GM11168 (cell line): ENCODE data around the gene ARHGAP25.

Experiments
- in situ Hi-C: fragments of 300-500 bp; cut with MboI; formaldehyde crosslinking; loops from one replicate; pipeline ENCODE4 v1.12.0; 2022; ENCODE audit warnings: low sequenced_read_pairs; ENCODE audit not compliant: unreplicated experiment

ARHGAP25 gene

DNA sequence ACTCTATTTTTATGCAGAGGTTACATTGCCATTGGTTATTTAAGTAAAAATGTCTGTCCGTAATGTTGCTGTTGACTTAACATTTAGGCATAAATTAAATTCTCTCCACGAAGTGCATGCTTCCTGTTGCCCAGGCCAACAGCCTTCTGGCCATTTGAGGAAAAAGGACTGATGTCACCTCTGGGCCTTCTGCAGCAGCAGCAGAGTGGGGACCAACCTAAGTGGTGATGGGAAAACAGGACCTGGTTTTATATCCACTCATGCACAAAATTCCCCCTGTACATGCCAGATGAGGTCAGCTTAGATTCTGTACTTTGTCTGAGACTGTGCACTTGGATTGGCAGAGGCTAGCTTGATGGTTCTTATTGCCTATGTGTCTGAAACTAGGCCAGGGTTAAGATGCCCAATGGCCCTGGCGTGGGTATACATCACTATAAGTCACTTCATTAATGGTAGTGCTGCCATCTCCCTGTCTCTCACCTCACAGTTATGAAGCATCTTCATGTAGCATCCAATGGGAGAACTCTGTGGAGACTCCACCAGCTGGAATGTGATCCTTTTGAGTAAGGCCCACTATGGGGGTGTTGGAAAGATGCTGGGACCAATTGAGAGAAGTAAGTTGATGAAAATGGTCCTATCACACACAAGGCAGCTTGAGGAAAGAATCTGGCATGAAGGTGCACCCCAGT is 4.4 kb downstream of the ARHGAP25 start:
- in situ Hi-C loops = loop anchor here (25.0 kb wide), 1 partner anchor 173 kb away; no protein-coding TSS in a partner anchor

- in situ Hi-C loops = loop anchor here (25.0 kb wide), 1 partner anchor 173 kb away; no protein-coding TSS in a partner anchor
Observed at GRCh38 chr2:68739595-68740399, 5.2 kb downstream of the ARHGAP25 start.

- in situ Hi-C loops = loop anchor here (25.0 kb wide), 1 partner anchor 172 kb away; no protein-coding TSS in a partner anchor
Observed at GRCh38 chr2:68740400-68740914, 5.8 kb downstream of the ARHGAP25 start.

- in situ Hi-C loops = loop anchor here (25.0 kb wide), 1 partner anchor 171 kb away; no protein-coding TSS in a partner anchor
Observed at GRCh38 chr2:68741238-68741637, 6.6 kb downstream of the ARHGAP25 start.

GRCh38 chr2:68741805-68742306 is 7.2 kb downstream of the ARHGAP25 start:
- in situ Hi-C loops = loop anchor here (25.0 kb wide), 1 partner anchor 170 kb away; no protein-coding TSS in a partner anchor

- in situ Hi-C loops = loop anchor here (25.0 kb wide), 1 partner anchor 169 kb away; no protein-coding TSS in a partner anchor
Observed at GRCh38 chr2:68742626-68743415, 8.2 kb downstream of the ARHGAP25 start.

DNA sequence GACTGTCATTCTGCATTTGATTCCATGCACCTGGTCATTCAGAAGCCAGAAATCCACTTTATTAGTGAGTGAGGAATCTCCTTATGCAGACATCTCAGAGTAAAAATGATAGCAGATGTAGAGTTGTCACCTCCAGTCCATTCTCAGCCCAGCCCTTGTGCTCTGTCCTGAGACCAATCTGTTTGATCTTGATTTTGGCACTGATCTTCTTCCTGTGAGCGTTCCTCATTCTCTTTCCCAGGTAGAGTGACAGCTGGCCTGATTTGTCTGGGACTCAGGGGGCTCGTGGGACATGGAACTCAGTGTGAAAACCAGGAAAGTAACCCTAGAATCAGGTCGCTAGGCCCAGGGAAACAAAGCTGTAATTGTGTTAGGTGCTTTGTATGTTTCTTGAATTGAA is 8.9 kb downstream of the ARHGAP25 start:
- in situ Hi-C loops = loop anchor here (25.0 kb wide), 1 partner anchor 169 kb away; no protein-coding TSS in a partner anchor

DNA sequence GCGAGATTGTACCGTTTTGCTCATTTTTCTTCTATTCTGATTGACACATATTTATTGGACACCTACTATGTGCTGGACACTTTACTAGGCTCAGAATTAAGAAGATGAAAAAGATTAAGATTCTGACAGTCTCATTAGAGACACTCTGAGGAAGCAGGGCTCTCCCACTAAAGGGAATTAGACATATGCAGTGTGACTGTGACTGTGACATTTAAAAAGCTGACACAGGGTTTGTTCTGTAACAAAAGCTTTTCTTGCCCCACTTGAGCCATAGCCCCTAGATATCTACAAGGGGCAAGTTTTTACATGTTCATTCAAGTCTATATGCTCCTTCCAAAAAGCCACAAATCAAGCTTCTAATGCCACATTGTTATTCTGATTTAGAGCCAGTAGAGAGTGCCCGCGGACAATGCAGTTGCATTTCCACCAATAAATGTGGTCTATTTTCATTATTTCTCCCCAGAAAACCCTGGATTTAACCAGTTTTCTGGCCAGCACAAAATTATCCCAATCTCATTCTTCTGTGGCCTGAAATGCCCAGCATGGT is 9.8 kb downstream of the ARHGAP25 start:
- in situ Hi-C loops = loop anchor here (25.0 kb wide), 1 partner anchor 168 kb away; no protein-coding TSS in a partner anchor

DNA sequence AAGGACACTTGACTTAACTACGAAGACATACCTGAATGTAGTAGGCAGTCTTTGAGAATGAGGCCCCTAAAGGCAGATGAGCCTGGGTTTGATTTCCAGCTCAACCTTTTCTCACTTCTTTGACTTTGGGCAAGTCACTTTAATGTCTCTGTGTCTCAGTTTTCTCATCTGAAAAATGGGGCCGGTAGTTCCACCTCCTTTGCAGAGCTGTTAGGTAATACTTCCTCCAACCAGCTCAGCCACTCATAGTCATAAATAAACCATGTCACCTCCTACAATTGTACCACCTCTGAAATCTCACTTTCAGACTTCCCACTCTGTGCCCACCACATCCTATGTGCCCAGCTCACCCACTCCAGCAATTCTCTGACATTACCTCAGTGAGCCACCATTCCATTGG is 10.4 kb downstream of the ARHGAP25 start:
- in situ Hi-C loops = loop anchor here (25.0 kb wide), 1 partner anchor 167 kb away; no protein-coding TSS in a partner anchor

- in situ Hi-C loops = loop anchor here (25.0 kb wide), 1 partner anchor 166 kb away; no protein-coding TSS in a partner anchor
Observed at GRCh38 chr2:68746408-68746807, 11.8 kb downstream of the ARHGAP25 start.

DNA sequence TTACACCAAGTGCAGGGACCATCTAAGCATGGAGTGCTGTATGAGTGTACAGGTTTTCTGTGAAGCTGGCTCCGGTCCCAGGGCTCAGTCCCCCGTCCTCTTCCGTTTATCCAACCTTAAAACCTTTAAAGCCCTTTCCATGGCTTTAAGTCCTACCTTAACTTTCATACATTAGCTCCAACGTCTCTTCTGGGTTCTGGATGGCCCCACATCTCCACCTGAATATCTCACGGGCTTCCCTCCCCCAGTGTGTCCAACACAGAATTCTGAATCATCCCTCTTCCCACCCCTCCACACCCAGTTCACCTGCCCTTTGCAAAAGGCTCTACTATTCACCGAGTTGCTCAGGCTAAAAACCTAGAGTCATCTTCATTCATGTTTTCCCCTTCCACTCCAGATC is 12.8 kb downstream of the ARHGAP25 start:
- in situ Hi-C loops = loop anchor here (25.0 kb wide), 1 partner anchor 165 kb away; no protein-coding TSS in a partner anchor

- in situ Hi-C loops = loop anchor here (25.0 kb wide), 1 partner anchor 164 kb away; no protein-coding TSS in a partner anchor
Observed at GRCh38 chr2:68747900-68748299, 13.3 kb downstream of the ARHGAP25 start.

DNA sequence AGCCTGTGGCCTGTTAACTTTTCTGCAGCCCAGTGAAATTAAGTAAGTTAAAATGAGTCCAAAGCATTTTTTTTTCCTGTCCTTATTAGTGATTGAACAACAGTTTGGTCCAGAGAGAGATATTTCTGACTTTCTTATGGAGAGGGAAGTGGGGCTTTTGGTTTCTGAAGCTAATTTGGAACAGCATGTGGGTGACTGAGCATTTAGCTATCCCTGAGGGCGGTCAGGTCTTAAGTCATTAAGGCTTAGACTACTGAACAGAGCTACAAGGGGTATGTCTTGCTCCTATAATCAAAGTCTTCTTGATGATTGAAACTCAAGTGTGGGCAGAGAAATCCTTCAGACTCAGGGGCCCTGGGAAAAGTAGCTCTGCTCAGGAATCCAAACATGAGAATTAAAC is 14.0 kb downstream of the ARHGAP25 start:
- in situ Hi-C loops = loop anchor here (25.0 kb wide), 1 partner anchor 164 kb away; no protein-coding TSS in a partner anchor

DNA sequence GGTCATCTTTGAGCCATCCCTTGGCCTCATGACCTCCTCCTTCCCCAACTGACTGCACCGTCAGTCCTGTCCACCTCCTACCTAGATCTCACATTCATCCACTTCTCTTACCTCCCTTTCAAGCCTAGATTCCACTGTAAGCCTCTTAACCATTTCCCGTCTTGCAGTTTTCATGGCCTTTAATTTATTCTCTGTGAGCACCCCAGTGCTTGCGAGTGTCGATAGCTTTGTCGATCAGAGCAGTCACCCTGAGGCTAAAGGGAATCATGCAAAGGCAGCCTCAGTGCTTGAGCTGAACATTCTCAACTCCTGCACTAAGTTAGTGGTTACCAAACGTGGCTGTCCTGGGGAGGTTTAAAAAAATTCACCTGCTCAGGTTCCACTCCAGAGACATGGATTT is 14.7 kb downstream of the ARHGAP25 start:
- in situ Hi-C loops = loop anchor here (25.0 kb wide), 1 partner anchor 163 kb away; no protein-coding TSS in a partner anchor

DNA sequence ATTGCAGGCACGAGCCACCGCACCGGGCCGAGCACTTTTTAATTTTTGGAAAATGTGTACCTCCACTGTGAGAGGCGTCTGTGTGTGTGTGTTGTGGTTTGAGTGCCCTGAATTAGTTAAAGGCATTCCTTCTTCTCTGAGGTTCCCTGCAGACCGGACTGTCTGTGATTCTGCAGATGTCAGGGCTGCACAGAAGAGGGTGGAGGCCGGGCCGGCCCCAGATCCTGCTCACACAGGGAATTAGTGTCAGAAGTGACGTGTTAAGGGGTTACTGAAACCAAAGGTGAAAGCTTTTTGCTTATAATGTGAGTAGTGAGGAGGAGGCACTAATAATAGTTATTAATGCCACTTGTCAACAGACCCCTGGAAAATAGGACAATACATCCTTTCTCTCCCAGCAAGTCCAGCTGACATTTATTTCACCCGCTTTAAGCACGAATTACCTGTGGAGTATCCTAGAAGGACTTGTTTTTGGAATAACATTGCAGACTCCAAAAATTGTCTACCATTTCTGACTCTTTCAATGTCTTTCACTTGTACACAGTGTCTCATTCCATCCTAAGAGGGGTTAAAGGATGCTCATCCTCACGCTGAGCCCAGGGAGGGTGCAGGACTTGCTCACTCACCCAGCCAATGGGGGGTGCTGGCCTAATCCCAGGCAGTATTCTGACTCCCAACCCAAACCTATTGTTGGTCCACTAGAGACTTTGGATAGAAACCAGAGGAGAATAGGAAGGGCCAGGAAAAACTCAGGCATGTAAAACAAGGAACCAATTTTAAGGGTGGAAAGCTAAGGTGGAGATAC is 16.2 kb downstream of the ARHGAP25 start:
- in situ Hi-C loops = no loop called here

DNA sequence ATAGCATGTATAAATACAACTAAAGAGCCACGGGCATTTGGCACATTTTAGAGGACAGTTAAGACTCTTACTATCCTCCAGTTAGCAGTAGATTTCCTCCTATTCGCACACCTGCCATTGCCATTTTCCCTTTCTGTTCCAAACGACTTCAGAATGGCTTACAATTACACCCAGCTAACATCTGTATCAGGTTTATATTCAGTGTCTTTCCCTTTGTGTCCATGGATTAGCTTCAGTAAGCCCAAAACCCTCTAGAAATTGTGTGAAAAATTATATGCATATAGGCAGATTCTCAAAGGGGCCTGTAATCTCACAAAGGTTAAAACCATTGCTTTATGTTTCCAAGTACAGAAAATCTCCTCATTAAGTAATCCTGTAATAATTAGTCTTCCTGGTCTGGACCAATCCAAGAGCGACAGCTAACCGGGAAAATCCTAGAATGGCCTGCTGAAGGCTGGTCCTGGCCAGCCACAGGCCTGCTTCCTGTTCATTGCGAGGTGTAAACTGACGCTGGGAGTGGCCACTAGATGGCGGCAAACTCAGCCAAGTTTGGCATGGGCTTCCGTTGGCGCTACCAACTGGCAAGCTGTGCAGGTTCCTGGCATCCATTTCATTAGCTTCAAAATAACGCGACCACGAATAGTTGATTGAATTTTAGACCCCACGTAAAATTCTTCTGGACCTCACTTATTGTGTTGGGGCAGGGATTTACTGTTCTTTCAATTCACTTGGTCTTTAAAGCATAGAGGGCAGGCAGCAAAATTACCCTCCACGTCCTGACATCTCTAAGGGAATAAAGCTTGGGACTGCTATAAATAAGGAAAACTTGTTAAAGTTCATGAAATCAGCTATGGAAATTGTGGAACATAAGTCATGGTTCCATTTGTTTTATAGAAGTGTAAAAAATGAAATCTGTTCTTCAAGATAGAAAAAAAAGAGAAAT is 17.1 kb downstream of the ARHGAP25 start:
- in situ Hi-C loops = no loop called here

GRCh38 chr2:68753318-68753717 is 18.7 kb downstream of the ARHGAP25 start:
- in situ Hi-C loops = no loop called here
